Stimulated activated CD4-positive, alpha-beta T cell treated with anti-CD3 and anti-CD28 coated beads, Interleukin-1b, Interleukin-23, amount 100 ng/mL, for 48 hours (primary cell): ENCODE measurements around the gene RPUSD1.
A peak's percentile ranks its signal among the peaks of the same experiment; 100 is the strongest.
"Not testable (repeated sequence)": the region's sequence is repeated elsewhere in the genome, so short reads cannot be mapped to it uniquely, and the experiment has no call there.

Experiments
- DNase-seq: peaks from one replicate; pipeline ENCODE4 v3.0.0-alpha.2; 2020

RPUSD1 gene

GRCh38 chr16:787978-788398 lies at the start of gene RPUSD1:
RPUSD1 (minus strand) TSS chr16:788381; CDS start chr16:787737, 644 bp downstream.
- DNase-seq: no peak

GRCh38 chr16:836822-837221 lies 48.6 kb upstream of the RPUSD1 start:
- DNase-seq: not testable (repeated sequence)

- DNase-seq: no peak
Measured at GRCh38 chr16:836221-836620, 48.0 kb upstream of the RPUSD1 start.

- DNase-seq: no peak
Measured at GRCh38 chr16:835373-835772, 47.2 kb upstream of the RPUSD1 start.

GRCh38 chr16:833411-833810 lies 45.2 kb upstream of the RPUSD1 start:
- DNase-seq: no peak

- DNase-seq: no peak
Measured at GRCh38 chr16:832652-833336, 44.6 kb upstream of the RPUSD1 start.

GRCh38 chr16:831571-832413 lies 43.6 kb upstream of the RPUSD1 start:
- no peak for DNase-seq

GRCh38 chr16:830871-831570 lies 42.8 kb upstream of the RPUSD1 start:
- DNase-seq: no peak

GRCh38 chr16:830107-830870 lies 42.1 kb upstream of the RPUSD1 start:
- no peak for DNase-seq

GRCh38 chr16:828891-829290 lies 40.7 kb upstream of the RPUSD1 start:
- no peak for DNase-seq

- no peak for DNase-seq
Measured at GRCh38 chr16:827513-827912, 39.3 kb upstream of the RPUSD1 start.

- no peak for DNase-seq
Measured at GRCh38 chr16:825341-826061, 37.3 kb upstream of the RPUSD1 start.

GRCh38 chr16:824601-825000 lies 36.4 kb upstream of the RPUSD1 start:
- DNase-seq: no peak

GRCh38 chr16:824194-824593 lies 36.0 kb upstream of the RPUSD1 start:
- DNase-seq: no peak

GRCh38 chr16:822909-823297 lies 34.7 kb upstream of the RPUSD1 start:
- no peak for DNase-seq

GRCh38 chr16:822174-822908 lies 34.2 kb upstream of the RPUSD1 start:
- no peak for DNase-seq

- DNase-seq: no peak
Measured at GRCh38 chr16:821751-822150, 33.6 kb upstream of the RPUSD1 start.

- DNase-seq: no peak
Measured at GRCh38 chr16:820748-821147, 32.6 kb upstream of the RPUSD1 start.

- DNase-seq: not testable (repeated sequence)
Measured at GRCh38 chr16:820044-820408, 31.8 kb upstream of the RPUSD1 start.

GRCh38 chr16:819336-820043 lies 31.3 kb upstream of the RPUSD1 start:
- peak; percentile 31 for DNase-seq

GRCh38 chr16:818592-818991 lies 30.4 kb upstream of the RPUSD1 start:
- no peak for DNase-seq
